ENCODE results near the gene FGFR4.

GRCh38 chr5:177117441-177118045 is 30.8 kb downstream of the FGFR4 start:
- no peak for TF ChIP-seq CTCF (IDR thresholded peaks at IDR 0.05; ENCODE audit: control extremely low read depth in 1 of 3, insufficient read depth in 1 of 3, low read depth in 1 of 3, low read length in 3 of 3)
- no peak for TF ChIP-seq CEBPB (IDR thresholded peaks at IDR 0.05; ENCODE audit: low read depth, low read length)
- TF ChIP-seq POU5F1 (IDR thresholded peaks at IDR 0.05; ENCODE audit: low read depth, low read length) = no peak
- no peak for TF ChIP-seq RAD21 (IDR thresholded peaks at IDR 0.05 in 1 of 2, conservative IDR thresholded peaks at IDR 0.05 in 1 of 2; ENCODE audit: low read depth in 2 of 2, low read length in 2 of 2)
- no peak for TF ChIP-seq RBBP5 (IDR thresholded peaks at IDR 0.05; ENCODE audit: borderline replicate concordance, low read depth, low read length)
- TF ChIP-seq SUZ12 (IDR thresholded peaks at IDR 0.05; ENCODE audit: low read length) = no peak
- no peak for TF ChIP-seq POLR2A (IDR thresholded peaks at IDR 0.05; ENCODE audit: control extremely low read depth in 1 of 2, low read depth in 2 of 2, low read length in 2 of 2)
- TF ChIP-seq ASH2L (IDR thresholded peaks at IDR 0.05; ENCODE audit: low read length) = no peak
- TF ChIP-seq ATF2 (IDR thresholded peaks at IDR 0.05; ENCODE audit: low read length) = no peak
- TF ChIP-seq JUN (IDR thresholded peaks at IDR 0.05; ENCODE audit: low read depth, low read length) = no peak
- TF ChIP-seq USF2 (IDR thresholded peaks at IDR 0.05; ENCODE audit: low read length) = no peak
- TF ChIP-seq MAX (IDR thresholded peaks at IDR 0.05) = no peak
- no peak for TF ChIP-seq RNF2 (IDR thresholded peaks at IDR 0.05; ENCODE audit: borderline replicate concordance, low read depth, low read length, missing control alignments, poor library complexity, severe bottlenecking)
